ENCODE data around the gene APLP1. TPM values are rescaled to one million over a fixed set of nuclear protein-coding genes. Genes with fewer than 3 reads are reported as not detected.
A peak's percentile ranks its signal among the peaks of the same experiment; 100 is the strongest.

The APLP1 gene
- total RNA-seq, 1 donor from 2014 or later = 2.1 TPM

- peaks cover 0 to 6% (median 5%) of the 10 kb centered on the region in 3 donors for H3K4me1 ChIP-seq (ENCODE audit: control insufficient read depth in 3 of 3, insufficient read depth in 3 of 3, low read length in 3 of 3)
- peaks cover 44 to 54% (median 52%) of the 10 kb centered on the region in 3 donors for H3K27me3 ChIP-seq (ENCODE audit: control insufficient read depth in 3 of 3, insufficient read depth in 3 of 3, low read length in 3 of 3)
- H3K9ac ChIP-seq (ENCODE audit: low read depth in 1 of 3, low read length in 3 of 3) = no peak overlapping the region
- H3K9me3 ChIP-seq (ENCODE audit: control insufficient read depth in 3 of 3, low read length in 3 of 3) = peaks cover 0 to 5% (median 3%) of the 10 kb centered on the region in 3 donors
- no peak overlapping the region for H3K27ac ChIP-seq (ENCODE audit: low read depth, low read length)
- no peak overlapping the region for H3K4me3 ChIP-seq (ENCODE audit: low read length in 3 of 3)
- no peaks in the 10 kb centered on the region for H3K36me3 ChIP-seq (ENCODE audit: control insufficient read depth in 3 of 3, insufficient read depth in 3 of 3, low read length in 3 of 3)
These were observed 25.6 kb upstream of the APLP1 start for GRCh38 chr19:35842666-35843272.

GRCh38 chr19:35843676-35844481, 24.5 kb upstream of the APLP1 start:
- H3K4me1 ChIP-seq (ENCODE audit: control insufficient read depth in 3 of 3, insufficient read depth in 3 of 3, low read length in 3 of 3) = peaks cover 0 to 6% (median 5%) of the 10 kb centered on the region in 3 donors
- H3K27ac ChIP-seq (ENCODE audit: low read depth, low read length) = no peak overlapping the region
- no peak overlapping the region for H3K4me3 ChIP-seq (ENCODE audit: low read length in 3 of 3)
- H3K36me3 ChIP-seq (ENCODE audit: control insufficient read depth in 3 of 3, insufficient read depth in 3 of 3, low read length in 3 of 3) = no peaks in the 10 kb centered on the region
- no peak overlapping the region for H3K9ac ChIP-seq (ENCODE audit: low read depth in 1 of 3, low read length in 3 of 3)
- H3K27me3 ChIP-seq (ENCODE audit: control insufficient read depth in 3 of 3, insufficient read depth in 3 of 3, low read length in 3 of 3) = peaks cover 54 to 65% (median 64%) of the 10 kb centered on the region in 3 donors
- H3K9me3 ChIP-seq (ENCODE audit: control insufficient read depth in 3 of 3, low read length in 3 of 3) = peaks cover 0 to 4% (median 3%) of the 10 kb centered on the region in 3 donors

- H3K4me3 ChIP-seq (ENCODE audit: low read length in 3 of 3) = no peak overlapping the region
- no peak overlapping the region for H3K27ac ChIP-seq (ENCODE audit: low read depth, low read length)
- H3K36me3 ChIP-seq (ENCODE audit: control insufficient read depth in 3 of 3, insufficient read depth in 3 of 3, low read length in 3 of 3) = no peaks in the 10 kb centered on the region
- H3K4me1 ChIP-seq (ENCODE audit: control insufficient read depth in 3 of 3, insufficient read depth in 3 of 3, low read length in 3 of 3) = peaks cover 0 to 6% (median 5%) of the 10 kb centered on the region in 3 donors
- peaks cover 62 to 71% (median 69%) of the 10 kb centered on the region in 3 donors for H3K27me3 ChIP-seq (ENCODE audit: control insufficient read depth in 3 of 3, insufficient read depth in 3 of 3, low read length in 3 of 3)
- no peak overlapping the region for H3K9ac ChIP-seq (ENCODE audit: low read depth in 1 of 3, low read length in 3 of 3)
- H3K9me3 ChIP-seq (ENCODE audit: control insufficient read depth in 3 of 3, low read length in 3 of 3) = no peaks in the 10 kb centered on the region
These were observed 23.7 kb upstream of the APLP1 start for GRCh38 chr19:35844482-35845214.

DNA sequence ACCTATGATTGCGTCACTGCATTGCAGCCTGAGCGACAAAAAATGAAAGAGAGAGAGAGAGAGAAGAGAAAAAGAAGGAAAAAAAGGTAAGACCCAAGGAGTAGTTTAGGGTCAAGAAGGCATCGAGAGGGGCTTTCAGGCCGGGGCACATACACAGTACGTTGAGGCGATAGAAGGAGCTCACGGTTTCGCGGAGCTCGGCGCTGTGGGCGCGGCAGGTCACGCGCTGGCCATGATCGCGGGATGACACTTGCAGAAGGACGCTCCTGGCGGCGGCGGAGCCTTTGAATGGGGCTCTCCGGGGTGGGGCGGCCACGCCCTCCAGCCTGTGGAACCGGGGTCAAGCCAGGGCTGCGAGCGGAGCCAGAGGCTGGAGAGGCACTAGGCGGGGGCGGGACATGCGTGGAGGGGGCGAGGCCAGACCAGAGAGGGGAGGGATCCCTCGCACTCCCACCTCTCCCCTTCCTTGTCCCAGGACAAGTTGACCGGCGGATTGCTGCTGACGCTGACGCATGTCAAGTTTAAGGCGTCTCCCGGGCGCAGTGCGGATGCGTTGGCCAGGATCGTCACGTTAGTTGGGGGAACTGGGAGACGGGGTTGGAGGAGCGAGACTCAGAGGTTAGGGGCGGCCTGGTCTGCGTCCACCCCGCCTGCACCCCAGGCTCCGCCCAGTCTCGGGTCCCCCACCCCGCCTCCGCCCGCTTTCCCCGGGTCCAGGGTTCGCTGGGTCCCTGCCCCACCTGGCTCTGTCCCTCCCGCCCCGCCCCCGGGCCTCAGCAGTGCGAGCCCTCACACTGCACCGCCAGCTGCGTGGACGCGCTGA, 22.9 kb upstream of the APLP1 start:
- peak overlapping the region in 2 of 3 donors; percentile 14 to 22 for H3K4me3 ChIP-seq (ENCODE audit: low read length in 3 of 3)
- H3K4me1 ChIP-seq (ENCODE audit: control insufficient read depth in 3 of 3, insufficient read depth in 3 of 3, low read length in 3 of 3) = peaks cover 0 to 6% (median 5%) of the 10 kb centered on the region in 3 donors
- no peaks in the 10 kb centered on the region for H3K9me3 ChIP-seq (ENCODE audit: control insufficient read depth in 3 of 3, low read length in 3 of 3)
- no peak overlapping the region for H3K27ac ChIP-seq (ENCODE audit: low read depth, low read length)
- H3K27me3 ChIP-seq (ENCODE audit: control insufficient read depth in 3 of 3, insufficient read depth in 3 of 3, low read length in 3 of 3) = peaks cover 65 to 77% (median 74%) of the 10 kb centered on the region in 3 donors
- no peaks in the 10 kb centered on the region for H3K36me3 ChIP-seq (ENCODE audit: control insufficient read depth in 3 of 3, insufficient read depth in 3 of 3, low read length in 3 of 3)
- no peak overlapping the region for H3K9ac ChIP-seq (ENCODE audit: low read depth in 1 of 3, low read length in 3 of 3)

DNA sequence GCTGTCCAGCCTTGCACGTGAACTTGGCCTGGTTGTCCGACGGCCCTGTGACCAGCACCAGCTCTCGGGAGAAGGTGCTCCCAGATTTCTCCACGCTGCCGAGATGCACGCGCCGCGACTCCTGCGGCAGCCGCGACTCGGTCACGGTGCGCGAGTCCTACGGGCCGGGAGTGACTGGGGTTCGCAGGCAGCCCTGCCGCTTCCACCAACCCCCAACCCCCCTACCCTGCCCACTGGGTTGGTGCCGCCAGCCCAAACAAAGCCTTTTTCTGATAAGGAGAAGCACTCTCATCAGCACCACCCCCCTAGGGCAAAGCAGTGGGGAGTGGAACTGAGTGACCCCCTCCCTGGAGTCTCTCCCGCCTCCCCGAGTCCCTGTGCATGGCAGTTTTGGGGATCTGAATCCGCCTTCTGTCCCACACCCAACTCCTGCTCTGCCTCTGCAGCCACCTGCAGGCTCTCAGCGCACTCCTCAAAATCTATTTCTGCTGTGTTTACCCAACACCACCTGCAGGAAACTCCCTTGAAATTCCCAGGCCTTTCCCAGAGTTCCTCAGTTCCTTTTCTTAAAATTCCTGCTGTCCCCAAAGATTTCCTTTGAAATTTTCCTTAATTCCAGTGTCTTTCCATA, 22.2 kb upstream of the APLP1 start:
- Histone ChIP-seq H3K9ac (ENCODE audit: low read depth in 1 of 3, low read length in 3 of 3) (no peak overlapping the region), H3K36me3 (ENCODE audit: control insufficient read depth in 3 of 3, insufficient read depth in 3 of 3, low read length in 3 of 3) (no peaks in the 10 kb centered on the region), H3K4me1 (ENCODE audit: control insufficient read depth in 3 of 3, insufficient read depth in 3 of 3, low read length in 3 of 3) (peaks cover 0 to 6% (median 5%) of the 10 kb centered on the region in 3 donors), H3K27me3 (ENCODE audit: control insufficient read depth in 3 of 3, insufficient read depth in 3 of 3, low read length in 3 of 3) (peaks cover 72 to 83% (median 81%) of the 10 kb centered on the region in 3 donors), H3K4me3 (ENCODE audit: low read length in 3 of 3) (no peak overlapping the region), H3K9me3 (ENCODE audit: control insufficient read depth in 3 of 3, low read length in 3 of 3) (no peaks in the 10 kb centered on the region), H3K27ac (ENCODE audit: low read depth, low read length) (no peak overlapping the region)

- Histone ChIP-seq H3K9ac (ENCODE audit: low read depth in 1 of 3, low read length in 3 of 3) (no peak overlapping the region), H3K27ac (ENCODE audit: low read depth, low read length) (no peak overlapping the region), H3K27me3 (ENCODE audit: control insufficient read depth in 3 of 3, insufficient read depth in 3 of 3, low read length in 3 of 3) (peaks cover 78 to 81% (median 79%) of the 10 kb centered on the region in 3 donors), H3K4me1 (ENCODE audit: control insufficient read depth in 3 of 3, insufficient read depth in 3 of 3, low read length in 3 of 3) (peaks cover 0 to 6% (median 5%) of the 10 kb centered on the region in 3 donors), H3K9me3 (ENCODE audit: control insufficient read depth in 3 of 3, low read length in 3 of 3) (no peaks in the 10 kb centered on the region), H3K36me3 (ENCODE audit: control insufficient read depth in 3 of 3, insufficient read depth in 3 of 3, low read length in 3 of 3) (no peaks in the 10 kb centered on the region), H3K4me3 (ENCODE audit: low read length in 3 of 3) (no peak overlapping the region)
These were observed 20.5 kb upstream of the APLP1 start for GRCh38 chr19:35847911-35848310.

GRCh38 chr19:35848486-35848885, 19.9 kb upstream of the APLP1 start:
- Histone ChIP-seq H3K9me3 (ENCODE audit: control insufficient read depth in 3 of 3, low read length in 3 of 3) (no peaks in the 10 kb centered on the region), H3K36me3 (ENCODE audit: control insufficient read depth in 3 of 3, insufficient read depth in 3 of 3, low read length in 3 of 3) (no peaks in the 10 kb centered on the region), H3K27ac (ENCODE audit: low read depth, low read length) (no peak overlapping the region), H3K4me3 (ENCODE audit: low read length in 3 of 3) (no peak overlapping the region), H3K9ac (ENCODE audit: low read depth in 1 of 3, low read length in 3 of 3) (no peak overlapping the region), H3K27me3 (ENCODE audit: control insufficient read depth in 3 of 3, insufficient read depth in 3 of 3, low read length in 3 of 3) (peaks cover 76 to 80% (median 79%) of the 10 kb centered on the region in 3 donors), H3K4me1 (ENCODE audit: control insufficient read depth in 3 of 3, insufficient read depth in 3 of 3, low read length in 3 of 3) (peaks cover 0 to 6% (median 5%) of the 10 kb centered on the region in 3 donors)

GRCh38 chr19:35848919-35849505, 19.4 kb upstream of the APLP1 start:
- peaks cover 0 to 6% (median 5%) of the 10 kb centered on the region in 3 donors for H3K4me1 ChIP-seq (ENCODE audit: control insufficient read depth in 3 of 3, insufficient read depth in 3 of 3, low read length in 3 of 3)
- H3K36me3 ChIP-seq (ENCODE audit: control insufficient read depth in 3 of 3, insufficient read depth in 3 of 3, low read length in 3 of 3) = no peaks in the 10 kb centered on the region
- H3K27ac ChIP-seq (ENCODE audit: low read depth, low read length) = no peak overlapping the region
- peaks cover 71 to 77% (median 76%) of the 10 kb centered on the region in 3 donors for H3K27me3 ChIP-seq (ENCODE audit: control insufficient read depth in 3 of 3, insufficient read depth in 3 of 3, low read length in 3 of 3)
- H3K4me3 ChIP-seq (ENCODE audit: low read length in 3 of 3) = no peak overlapping the region
- H3K9ac ChIP-seq (ENCODE audit: low read depth in 1 of 3, low read length in 3 of 3) = no peak overlapping the region
- no peaks in the 10 kb centered on the region for H3K9me3 ChIP-seq (ENCODE audit: control insufficient read depth in 3 of 3, low read length in 3 of 3)
